ENCODE measurements around the gene AOPEP. TPM values are rescaled to one million over a fixed set of nuclear protein-coding genes. Genes with fewer than 3 reads are reported as not detected.

AOPEP gene
- polyA plus RNA-seq, 2 of the 4 experiments (the other 2 are of a cell fraction) = 226 to 266 TPM

- CTCF ChIA-PET = interaction anchor here (1.1 to 2.3 kb wide), 3 partner anchors 15 to 432 kb away, joined by 3 to 13 read pairs (median 7); no protein-coding TSS in a partner anchor
- H3K9me3 ChIP-seq = no peaks in the 10 kb centered on the region
These were observed 30.0 kb upstream of the AOPEP start for GRCh38 chr9:94696545-94696944.

More at GRCh38 chr9:94696545-94696944, 30.0 kb upstream of the AOPEP start:
- Histone ChIP-seq H3K4me2 (no peak overlapping the region), H3K4me1 (peaks cover 27% of the 10 kb centered on the region), H3K27ac (no peak overlapping the region), H3K4me3 (no peak overlapping the region)
- no peak for TF ChIP-seq ZC3H11A (IDR thresholded peaks at IDR 0.05)
- TF ChIP-seq MAZ (IDR thresholded peaks at IDR 0.05; ENCODE audit: borderline replicate concordance, low read depth, low read length) = no peak
- TF ChIP-seq RARB (CRISPR knock-in tag; IDR thresholded peaks at IDR 0.05) = no peak
- no peak for TF ChIP-seq CHD2 (IDR thresholded peaks at IDR 0.05; ENCODE audit: low read length, partially characterized antibody)
- no peak for TF ChIP-seq REST (IDR thresholded peaks at IDR 0.05)
- TF ChIP-seq KDM5A (IDR thresholded peaks at IDR 0.05) = no peak
- TF ChIP-seq USF2 (IDR thresholded peaks at IDR 0.05) = no peak
- no peak for TF ChIP-seq HES2 (IDR thresholded peaks at IDR 0.05)
- TF ChIP-seq PBX3 (IDR thresholded peaks at IDR 0.05) = no peak
- TF ChIP-seq BCL3 (IDR thresholded peaks at IDR 0.05) = no peak
- TF ChIP-seq MYC (IDR thresholded peaks at IDR 0.05; ENCODE audit: borderline replicate concordance, low read length) = no peak
- no peak for TF ChIP-seq CBX2 (IDR thresholded peaks at IDR 0.05; ENCODE audit: borderline replicate concordance, low read depth)
- no peak for TF ChIP-seq RCOR1 (IDR thresholded peaks at IDR 0.05; ENCODE audit: low read depth, low read length)
- TF ChIP-seq HOXB13 (CRISPR knock-in tag; IDR thresholded peaks at IDR 0.05; ENCODE audit: low read depth) = no peak
- TF ChIP-seq HOXA7 (CRISPR knock-in tag; IDR thresholded peaks at IDR 0.05) = no peak
- 76% methylated on average over 5 of the region's 5 CpGs for WGBS (ENCODE audit: missing lambda C conversion rate)
- DNase-seq (ENCODE audit: low read depth in 1 of 2, low spot score in 1 of 2) (no peak), ATAC-seq (no peak), FAIRE-seq (no peak)
- POLR2A ChIA-PET = no interaction called here
